K562 (cell line): ENCODE results near the gene C6orf62. TPM values are rescaled to one million over a fixed set of nuclear protein-coding genes. Genes with fewer than 3 reads are reported as not detected.

Experiments used
- ATF7 ChIP-seq: fragments of 450-650 bp; IDR thresholded peaks from 2 replicates; pipeline ENCODE4 v1.7.1; 2014; ENCODE audit warnings: mild to moderate bottlenecking, moderate library complexity
- ETV5 ChIP-seq: sonication (generic); formaldehyde crosslinking; IDR thresholded peaks from 2 replicates; pipeline ENCODE4 v1.4.0; 2020; ENCODE audit warnings: low read depth, mild to moderate bottlenecking, missing genetic modification reagents
- GATA2 ChIP-seq: sonication (generic); formaldehyde crosslinking; IDR thresholded peaks from 2 replicates; pipeline ENCODE4 v1.4.0; 2020; ENCODE audit warnings: mild to moderate bottlenecking, missing genetic modification reagents
- GMEB1 ChIP-seq: fragments of 250-450 bp; sonication (Bioruptor Pico); IDR thresholded peaks from 2 replicates; pipeline ENCODE4 v1.4.0; 2020; ENCODE audit warnings: mild to moderate bottlenecking
- HEY1 ChIP-seq: fragments of 250-450 bp; sonication (Bioruptor Pico); IDR thresholded peaks from 2 replicates; pipeline ENCODE4 v1.5.0; 2020; ENCODE audit warnings: mild to moderate bottlenecking, moderate library complexity, borderline replicate concordance
- HLTF ChIP-seq: fragments of 450-650 bp; IDR thresholded peaks from 2 replicates; pipeline ENCODE4 v1.6.1; 2016
- HMG20B ChIP-seq: fragments of 250-450 bp; sonication (Bioruptor Pico); IDR thresholded peaks from 2 replicates; pipeline ENCODE4 v1.5.0; 2021; ENCODE audit warnings: mild to moderate bottlenecking
- IRF2 ChIP-seq: sonication (generic); formaldehyde crosslinking; IDR thresholded peaks from 2 replicates; pipeline ENCODE4 v1.8.1; 2022; ENCODE audit warnings: mild to moderate bottlenecking, missing genetic modification reagents
- KLF16 ChIP-seq: IDR thresholded peaks from 2 replicates; pipeline ENCODE4 v1.6.1; 2016; ENCODE audit warnings: antibody characterized with exemption
- MEF2D ChIP-seq: conservative IDR thresholded peaks from 2 replicates; pipeline ENCODE4 v1.6.1; 2016; ENCODE audit warnings: low read depth, missing genetic modification characterization, missing compliant biosample characterization
- MYNN ChIP-seq, 2 experiments: sonication (generic); formaldehyde crosslinking in 1 of 2; IDR thresholded peaks; 2 replicates each; pipeline versions ENCODE4 v1.5.0 to v1.6.1; 2016 to 2020; ENCODE audit warnings: antibody characterized with exemption in 1 of 2, missing genetic modification reagents in 1 of 2
- NFATC3 ChIP-seq: fragments of 450-650 bp; IDR thresholded peaks from 2 replicates; pipeline ENCODE4 v1.6.1; 2017; ENCODE audit warnings: mild to moderate bottlenecking
- PHB2 ChIP-seq: fragments of 450-650 bp; IDR thresholded peaks from 2 replicates; pipeline ENCODE4 v1.6.1; 2017; ENCODE audit warnings: low read depth
- RAD51 ChIP-seq: fragments of 450-650 bp; IDR thresholded peaks from 2 replicates; pipeline ENCODE4 v1.7.1; 2016; ENCODE audit warnings: low read depth, mild to moderate bottlenecking, borderline replicate concordance
- RBBP5 ChIP-seq: fragments of 200-600 bp; sonication (generic); IDR thresholded peaks from 2 replicates; pipeline ENCODE4 v1.6.1; 2012; ENCODE audit warnings: borderline replicate concordance, mild to moderate bottlenecking, low read length, control low read depth, inconsistent platforms; ENCODE audit not compliant: insufficient read depth, poor library complexity, severe bottlenecking
- SNRNP70 ChIP-seq: fragments of 200-400 bp; formaldehyde crosslinking; optimal IDR thresholded peaks from 2 replicates; pipeline ENCODE3; 2017; ENCODE audit warnings: low read depth, low read length
- ZNF584 ChIP-seq: fragments of 200-800 bp; sonication (Bioruptor generic); IDR thresholded peaks from 2 replicates; pipeline ENCODE4 v1.6.1; 2016; ENCODE audit warnings: low read depth, mild to moderate bottlenecking, missing genetic modification characterization, missing compliant biosample characterization
- ZNF830 ChIP-seq: fragments of 250-450 bp; sonication (Bioruptor Pico); IDR thresholded peaks from 2 replicates; pipeline ENCODE4 v1.5.0; 2021; ENCODE audit warnings: mild to moderate bottlenecking
- polyA plus RNA-seq, 8 experiments: library from polyadenylated mRNA; depleted of rRNA in 4 of 8; stranded (reverse) in 5 of 8; unstranded in 3 of 8; fragments of >200 nt; fragmentation: Nextera tagmentation in 2 of 8; fragmentation: Illumina TruSeq in 1 of 8; extraction: Ambion mirVana in 2 of 8; extraction: Trizol in 1 of 8; gene quantifications; 2 replicates each; pipeline versions ENCODE4 v1.2.1 to v1.2.3, GENCODE V29; 2011 to 2014; ENCODE audit warnings: inconsistent platforms in 1 of 8, missing spikeins in 1 of 8
- total RNA-seq, 7 experiments: library from RNA; depleted of rRNA in 6 of 7; stranded (reverse); fragments of >200 nt in 6 of 7; fragmentation: Illumina TruSeq in 2 of 7; extraction: Trizol in 2 of 7; gene quantifications; 2 replicates each; pipeline versions ENCODE4 v1.2.1 to v1.2.3, GENCODE V29; 2011 to 2021; ENCODE audit warnings: low replicate concordance in 1 of 7
- TF ChIP-seq, protein P1 (sequence below), 2 experiments: fragments of 450-650 bp; IDR thresholded peaks; 2 replicates each; pipeline ENCODE4 v1.6.1; 2016; ENCODE audit warnings: mild to moderate bottlenecking in 2 of 2, borderline replicate concordance in 1 of 2, low read depth in 1 of 2, moderate library complexity in 1 of 2

Gene C6orf62
- total and polyA plus RNA-seq, 9 of the 15 experiments (the other 6 are each of a cell fraction or from before 2014, with no cell fraction given) = 48.5 to 579 (median 111) TPM

- TF ChIP-seq HEY1 (CRISPR knock-in tag) (no peak), HLTF (peak; percentile 90; the same call in 1 of the 2 replicates), ATF7 (peak; percentile 89), MEF2D (tag) (no peak), SNRNP70 (no peak), RBBP5 (peak; percentile 95), KLF16 (no peak), ETV5 (CRISPR knock-in tag) (peak; percentile 73), PHB2 (no peak), NFATC3 (0 out of 2 replicates have a peak, but pooled peaks have one; percentile 32), ZNF584 (CRISPR knock-in tag) (no peak), ZNF830 (CRISPR knock-in tag) (peak; percentile 94; the same call in 1 of the 2 replicates), IRF2 (CRISPR knock-in tag) (no peak), GATA2 (no peak), GMEB1 (CRISPR knock-in tag) (0 out of 2 replicates have a peak, but pooled peaks have one; percentile 16), HMG20B (CRISPR knock-in tag) (no peak), RAD51 (no peak), MYNN (IDR thresholded peaks at IDR 0.05) (peak; percentile 67; the same call in 1 of the 2 replicates), MYNN (CRISPR knock-in tag; IDR thresholded peaks at IDR 0.05) (no peak)
- TF ChIP-seq, protein P1, sequence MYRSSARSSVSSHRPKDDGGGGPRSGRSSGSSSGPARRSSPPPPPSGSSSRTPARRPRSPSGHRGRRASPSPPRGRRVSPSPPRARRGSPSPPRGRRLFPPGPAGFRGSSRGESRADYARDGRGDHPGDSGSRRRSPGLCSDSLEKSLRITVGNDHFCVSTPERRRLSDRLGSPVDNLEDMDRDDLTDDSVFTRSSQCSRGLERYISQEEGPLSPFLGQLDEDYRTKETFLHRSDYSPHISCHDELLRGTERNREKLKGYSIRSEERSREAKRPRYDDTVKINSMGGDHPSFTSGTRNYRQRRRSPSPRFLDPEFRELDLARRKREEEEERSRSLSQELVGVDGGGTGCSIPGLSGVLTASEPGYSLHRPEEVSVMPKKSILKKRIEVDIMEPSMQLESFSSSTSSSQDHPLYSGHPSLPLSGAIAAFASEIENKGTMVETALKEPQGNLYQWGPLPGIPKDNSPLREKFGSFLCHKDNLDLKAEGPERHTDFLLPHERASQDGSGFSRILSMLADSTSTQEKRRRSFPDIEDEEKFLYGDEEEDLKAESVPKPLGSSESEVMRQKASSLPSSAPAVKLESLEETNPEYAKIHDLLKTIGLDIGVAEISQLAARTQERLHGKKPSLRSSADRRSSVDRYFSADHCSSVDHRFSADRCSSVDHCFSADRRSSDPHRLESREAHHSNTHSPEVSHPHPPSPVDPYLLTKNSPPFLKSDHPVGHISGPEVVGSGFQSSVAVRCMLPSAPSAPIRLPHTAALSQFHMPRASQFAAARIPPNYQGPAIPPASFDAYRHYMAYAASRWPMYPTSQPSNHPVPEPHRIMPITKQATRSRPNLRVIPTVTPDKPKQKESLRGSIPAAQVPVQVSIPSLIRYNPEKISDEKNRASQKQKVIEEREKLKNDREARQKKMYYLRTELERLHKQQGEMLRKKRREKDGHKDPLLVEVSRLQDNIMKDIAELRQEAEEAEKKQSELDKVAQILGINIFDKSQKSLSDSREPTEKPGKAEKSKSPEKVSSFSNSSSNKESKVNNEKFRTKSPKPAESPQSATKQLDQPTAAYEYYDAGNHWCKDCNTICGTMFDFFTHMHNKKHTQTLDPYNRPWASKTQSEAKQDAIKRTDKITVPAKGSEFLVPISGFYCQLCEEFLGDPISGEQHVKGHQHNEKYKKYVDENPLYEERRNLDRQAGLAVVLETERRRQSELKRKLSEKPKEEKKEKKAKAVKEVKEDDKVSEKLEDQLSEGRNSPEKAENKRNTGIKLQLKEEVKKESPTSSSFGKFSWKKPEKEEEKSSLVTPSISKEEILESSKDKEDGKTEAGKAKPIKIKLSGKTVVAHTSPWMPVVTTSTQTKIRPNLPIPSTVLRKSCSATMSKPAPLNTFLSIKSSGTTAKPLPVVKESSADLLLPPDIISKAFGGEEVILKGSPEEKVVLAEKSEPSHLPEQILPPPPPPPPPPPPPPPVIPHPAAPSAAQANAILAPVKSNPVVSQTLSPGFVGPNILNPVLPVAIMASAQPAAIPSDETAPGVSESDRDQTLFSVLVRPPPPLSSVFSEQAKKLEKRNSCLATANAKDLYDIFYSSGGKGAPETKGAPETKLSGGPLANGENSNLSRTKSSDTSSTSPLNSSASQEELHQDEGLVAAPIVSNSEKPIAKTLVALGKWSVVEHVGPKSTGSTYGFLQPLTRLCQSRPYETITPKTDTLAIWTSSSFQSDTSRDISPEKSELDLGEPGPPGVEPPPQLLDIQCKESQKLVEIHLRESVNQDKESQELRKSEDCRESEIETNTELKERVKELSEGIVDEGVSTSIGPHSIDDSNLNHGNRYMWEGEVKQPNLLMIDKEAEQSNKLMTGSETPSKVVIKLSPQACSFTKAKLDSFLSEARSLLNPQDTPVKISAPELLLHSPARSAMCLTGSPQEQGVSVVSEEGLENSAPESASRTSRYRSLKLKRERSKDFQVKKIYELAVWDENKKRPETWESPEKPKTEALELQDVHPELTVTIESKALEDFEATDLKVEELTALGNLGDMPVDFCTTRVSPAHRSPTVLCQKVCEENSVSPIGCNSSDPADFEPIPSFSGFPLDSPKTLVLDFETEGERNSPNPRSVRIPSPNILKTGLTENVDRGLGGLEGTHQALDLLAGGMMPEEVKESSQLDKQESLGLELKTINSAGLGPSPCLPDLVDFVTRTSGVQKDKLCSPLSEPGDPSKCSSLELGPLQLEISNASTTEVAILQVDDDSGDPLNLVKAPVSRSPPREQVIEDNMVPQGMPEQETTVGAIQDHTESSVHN (IDR thresholded peaks at IDR 0.05; ENCODE audit: borderline replicate concordance in 1 of 2, low read depth in 1 of 2) = no peak
Measured at GRCh38 chr6:24666641-24667377, 52.1 kb downstream of the C6orf62 start, which contains the start of the genes ACOT13 and TDP2 (continued).
